HG03060 (cell line): Measurements from ENCODE around the gene YWHAE.
"Not testable (repeated sequence)": the region's sequence is repeated elsewhere in the genome, so short reads cannot be mapped to it uniquely, and the experiment has no call there.

Experiments used
- ATAC-seq: cut with Tn5 transposase; IDR thresholded peaks from one replicate; pipeline ENCODE4 v1.9.1; 2021; ENCODE audit warnings: low read depth, moderate number of reproducible peaks; ENCODE audit not compliant: unreplicated experiment

YWHAE gene

GRCh38 chr17:1340371-1340770 lies 59.7 kb downstream of the YWHAE start:
- ATAC-seq: no peak

DNA sequence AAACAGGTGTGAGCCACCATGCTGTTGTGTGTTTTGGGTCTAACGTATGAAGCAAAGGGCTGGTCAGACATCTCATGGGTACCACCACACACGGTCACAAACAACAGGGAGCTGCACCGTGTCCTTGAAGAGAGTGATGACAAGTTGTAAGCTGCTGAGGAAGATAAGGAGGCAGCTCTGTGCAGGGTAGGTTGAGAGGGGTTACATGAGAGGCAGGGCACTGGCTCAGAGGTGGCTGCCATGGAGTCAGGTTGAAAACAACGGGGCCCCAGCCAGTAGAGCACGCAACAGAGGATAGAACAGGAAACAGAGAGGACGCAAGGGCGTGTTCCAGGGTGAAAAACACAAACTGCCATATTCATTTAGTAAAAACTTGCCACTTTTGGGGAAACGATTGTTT lies 68.3 kb downstream of the YWHAE start:
- no peak for ATAC-seq

GRCh38 chr17:1329745-1330343 lies 70.2 kb downstream of the YWHAE start:
- no peak for ATAC-seq

GRCh38 chr17:1328437-1328836 lies 71.6 kb downstream of the YWHAE start:
- ATAC-seq: no peak

DNA sequence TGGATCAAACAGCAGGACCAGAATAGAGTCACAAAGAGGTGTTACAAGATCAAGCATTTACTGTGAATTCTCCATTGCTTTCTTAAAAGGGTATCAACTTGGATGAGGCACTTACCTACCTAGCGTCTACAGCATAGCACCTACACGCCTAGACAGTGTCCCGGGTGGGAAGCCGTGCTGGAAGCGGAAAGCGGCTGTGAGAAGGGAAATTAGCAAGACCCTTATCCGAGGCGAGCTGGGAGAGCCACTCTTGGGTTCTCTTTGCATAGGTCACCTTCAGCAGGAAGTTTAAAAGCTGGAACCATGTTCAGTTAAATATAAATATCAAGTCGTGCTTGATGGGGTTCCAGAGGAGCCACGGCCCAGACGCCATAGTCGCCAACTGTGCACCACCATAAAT lies 74.3 kb downstream of the YWHAE start:
- ATAC-seq: no peak

DNA sequence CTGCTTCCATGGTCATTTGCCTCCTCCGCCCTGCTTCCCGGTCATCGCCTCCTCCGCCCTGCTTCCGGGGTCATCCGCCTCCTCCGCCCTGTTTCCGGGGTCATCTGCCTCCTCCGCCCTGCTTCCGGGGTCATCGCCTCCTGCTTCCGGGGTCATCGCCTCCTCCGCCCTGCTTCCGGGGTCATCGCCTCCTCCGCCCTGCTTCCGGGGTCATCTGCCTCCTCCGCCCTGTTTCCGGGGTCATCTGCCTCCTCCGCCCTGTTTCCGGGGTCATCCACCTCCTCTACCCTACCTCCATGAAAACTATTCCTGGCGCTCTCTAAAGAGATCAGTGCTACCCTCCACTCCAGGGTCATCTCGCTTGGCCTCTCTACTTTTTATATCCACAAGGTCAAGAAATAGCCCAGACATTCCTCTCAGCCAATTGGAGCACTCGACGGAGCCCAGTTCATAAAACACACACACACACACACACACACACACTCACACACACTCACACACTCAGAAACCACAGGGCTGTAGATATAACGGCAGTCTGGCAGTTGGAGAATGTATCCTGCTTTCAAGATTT lies 75.7 kb downstream of the YWHAE start:
- no peak for ATAC-seq

GRCh38 chr17:1323336-1323735 lies 76.7 kb downstream of the YWHAE start:
- no peak for ATAC-seq

- no peak for ATAC-seq
Observed at GRCh38 chr17:1322480-1322879, 77.5 kb downstream of the YWHAE start.

DNA sequence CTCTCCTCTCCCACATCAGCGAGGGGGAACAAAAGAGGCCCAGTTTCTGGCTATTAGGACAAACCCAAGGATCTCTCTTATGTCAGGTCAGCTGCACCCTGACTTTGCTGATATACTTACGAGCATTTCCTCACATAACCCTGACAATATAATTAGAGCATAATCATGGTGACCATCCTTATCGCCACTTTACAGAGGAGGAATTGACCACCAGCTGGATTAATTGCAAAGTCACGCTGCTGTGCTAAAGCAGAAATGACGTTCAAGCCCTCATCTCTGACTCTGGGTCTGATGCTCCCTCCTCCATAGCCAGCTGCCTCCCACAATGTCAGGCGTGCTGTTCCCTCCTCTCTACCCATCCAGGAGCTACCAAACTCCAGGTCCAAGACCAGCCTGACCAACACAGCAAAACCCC lies 78.0 kb downstream of the YWHAE start:
- no peak for ATAC-seq

- no peak for ATAC-seq
Observed at GRCh38 chr17:1315891-1316403, 84.1 kb downstream of the YWHAE start.

GRCh38 chr17:1315409-1315808 lies 84.6 kb downstream of the YWHAE start:
- no peak for ATAC-seq

DNA sequence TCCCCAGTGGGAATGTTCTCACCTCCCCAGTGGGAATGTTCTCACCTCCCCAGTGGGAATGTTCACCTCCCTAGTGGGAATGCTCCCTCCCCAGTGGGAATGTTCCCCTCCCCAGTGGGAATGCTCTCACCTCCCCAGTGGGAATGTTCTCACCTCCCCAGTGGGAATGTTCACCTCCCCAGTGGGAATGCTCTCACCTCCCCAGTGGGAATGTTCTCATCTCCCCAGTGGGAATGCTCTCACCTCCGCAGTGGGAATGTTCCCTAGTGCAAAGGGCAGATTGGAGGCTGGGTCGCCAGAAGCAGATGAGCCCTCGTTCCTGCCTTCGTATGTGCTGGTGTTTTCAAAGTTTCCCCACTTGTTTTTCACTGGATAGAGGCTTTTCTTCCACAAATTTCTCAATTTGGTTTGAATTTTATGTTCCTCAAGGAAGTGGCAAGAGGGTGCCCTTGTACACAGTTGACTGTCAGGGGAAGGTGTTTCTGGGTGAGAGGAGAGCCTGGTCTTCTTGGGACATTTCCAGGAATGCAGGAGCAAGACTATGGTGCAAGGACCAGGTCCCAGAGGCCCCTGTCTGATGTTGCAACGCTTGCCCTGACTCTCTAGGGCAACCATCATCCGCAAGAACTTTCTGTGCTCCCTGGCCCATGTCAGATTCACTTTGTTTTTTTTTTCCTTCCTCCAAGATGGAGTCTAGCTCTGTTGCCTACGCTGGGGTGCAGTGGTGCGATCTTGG lies 86.6 kb downstream of the YWHAE start:
- no peak for ATAC-seq

DNA sequence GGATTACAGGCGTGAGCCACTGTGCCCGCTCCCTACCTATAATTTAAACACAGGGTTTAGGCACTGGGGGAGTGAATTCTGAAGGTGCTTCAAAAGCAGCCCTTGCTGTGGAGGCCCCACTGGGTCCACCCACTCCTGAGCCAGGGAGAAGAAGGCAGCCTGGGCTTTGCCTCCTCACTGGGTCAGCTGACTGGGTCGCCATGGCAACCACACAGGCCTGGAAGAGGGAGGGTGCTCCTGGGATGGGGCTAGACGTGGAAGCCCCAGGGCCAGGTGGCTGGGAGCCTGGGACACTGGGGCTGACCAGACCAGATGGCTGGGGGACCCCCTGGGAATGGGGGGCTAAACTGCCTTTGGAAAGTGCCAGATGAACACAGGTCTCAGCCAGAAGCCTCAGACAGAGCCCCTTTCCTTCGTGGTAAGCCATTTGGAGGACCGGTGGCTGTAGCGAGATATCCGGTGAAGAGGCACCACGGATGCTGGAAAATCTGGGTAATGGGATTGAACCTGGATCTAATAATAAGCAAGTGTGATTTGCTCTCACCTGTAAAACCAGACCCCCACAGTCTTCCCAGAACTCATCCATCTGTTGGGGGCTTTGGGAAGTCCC lies 87.7 kb downstream of the YWHAE start:
- no peak for ATAC-seq

- ATAC-seq: not testable (repeated sequence)
Observed at GRCh38 chr17:1307829-1308228, 92.2 kb downstream of the YWHAE start.

GRCh38 chr17:1304962-1305563 lies 95.0 kb downstream of the YWHAE start:
- ATAC-seq: no peak

- ATAC-seq: no peak
Observed at GRCh38 chr17:1304522-1304921, 95.5 kb downstream of the YWHAE start.

- ATAC-seq: no peak
Observed at GRCh38 chr17:1302761-1303160, 97.3 kb downstream of the YWHAE start.

- ATAC-seq: no peak
Observed at GRCh38 chr17:1301546-1301945, 98.5 kb downstream of the YWHAE start.

GRCh38 chr17:1300371-1300905 lies 99.6 kb downstream of the YWHAE start:
- no peak for ATAC-seq

GRCh38 chr17:1299552-1300370 lies 100.3 kb downstream of the YWHAE start:
- no peak for ATAC-seq
